Head of caudate nucleus (tissue), 42 donors: ENCODE results near the gene COPS3.
A peak's percentile ranks its signal among the peaks of the same experiment; 100 is the strongest.

ENCODE experiments used
- DNase-seq, 42 donors: peaks; one replicate each; pipeline versions ENCODE4 v3.0.0 to v3.0.0-alpha.2; 2020 to 2021; ENCODE audit warnings: mixed read lengths in 7 of 42
- intact Hi-C: fragments of 100-400 bp; cut with DNase I; formaldehyde crosslinking; loops from one replicate; pipeline ENCODE4 v1.15.0; 2022

The COPS3 gene

DNA sequence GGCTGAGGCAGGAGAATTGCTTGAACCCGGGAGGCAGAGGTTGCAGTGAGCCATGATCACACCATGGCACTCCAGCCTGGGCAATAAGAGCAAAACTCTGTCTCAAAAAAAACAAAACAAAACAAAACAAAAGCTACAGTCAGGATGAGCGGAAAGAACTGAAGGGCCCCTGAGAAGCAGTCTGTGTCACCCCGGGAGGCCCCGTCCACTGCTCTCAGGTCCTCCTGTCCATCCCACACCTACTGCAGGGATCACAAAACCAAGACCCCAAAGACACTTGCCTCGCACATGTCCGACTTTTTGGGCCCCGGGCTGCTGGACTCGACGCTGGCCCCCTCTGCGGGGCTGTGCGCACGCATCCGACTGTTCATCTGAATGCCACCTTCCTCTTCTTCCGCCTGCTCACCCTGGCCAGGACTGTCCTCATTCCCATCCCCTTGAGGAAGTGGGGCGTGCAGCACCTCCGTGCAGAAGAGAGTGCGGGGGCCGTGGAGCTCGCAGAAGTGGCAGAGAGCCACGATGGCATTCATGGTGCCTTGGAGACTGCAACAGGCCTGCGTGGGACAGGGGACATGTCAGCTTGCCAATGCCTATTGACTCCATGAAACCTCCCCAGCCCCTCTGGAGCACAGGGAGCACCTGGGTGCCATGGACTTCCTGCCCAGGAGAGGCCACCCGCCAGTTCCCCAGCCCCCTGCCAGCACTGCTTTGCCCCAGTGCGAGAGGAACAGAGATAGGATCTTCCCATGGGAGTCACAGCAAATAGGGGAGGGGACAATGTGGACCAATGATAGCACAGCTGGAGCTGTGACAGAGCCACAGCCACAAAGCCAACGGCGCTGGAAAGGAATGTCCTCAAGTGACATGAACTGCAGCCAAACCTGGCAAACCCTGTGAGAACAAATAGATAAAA is 53.2 kb downstream of the COPS3 start:
- DNase-seq: peak in 10 of 42 donors; percentile 22 to 66 (median 52)
- intact Hi-C loops: no loop called here

DNA sequence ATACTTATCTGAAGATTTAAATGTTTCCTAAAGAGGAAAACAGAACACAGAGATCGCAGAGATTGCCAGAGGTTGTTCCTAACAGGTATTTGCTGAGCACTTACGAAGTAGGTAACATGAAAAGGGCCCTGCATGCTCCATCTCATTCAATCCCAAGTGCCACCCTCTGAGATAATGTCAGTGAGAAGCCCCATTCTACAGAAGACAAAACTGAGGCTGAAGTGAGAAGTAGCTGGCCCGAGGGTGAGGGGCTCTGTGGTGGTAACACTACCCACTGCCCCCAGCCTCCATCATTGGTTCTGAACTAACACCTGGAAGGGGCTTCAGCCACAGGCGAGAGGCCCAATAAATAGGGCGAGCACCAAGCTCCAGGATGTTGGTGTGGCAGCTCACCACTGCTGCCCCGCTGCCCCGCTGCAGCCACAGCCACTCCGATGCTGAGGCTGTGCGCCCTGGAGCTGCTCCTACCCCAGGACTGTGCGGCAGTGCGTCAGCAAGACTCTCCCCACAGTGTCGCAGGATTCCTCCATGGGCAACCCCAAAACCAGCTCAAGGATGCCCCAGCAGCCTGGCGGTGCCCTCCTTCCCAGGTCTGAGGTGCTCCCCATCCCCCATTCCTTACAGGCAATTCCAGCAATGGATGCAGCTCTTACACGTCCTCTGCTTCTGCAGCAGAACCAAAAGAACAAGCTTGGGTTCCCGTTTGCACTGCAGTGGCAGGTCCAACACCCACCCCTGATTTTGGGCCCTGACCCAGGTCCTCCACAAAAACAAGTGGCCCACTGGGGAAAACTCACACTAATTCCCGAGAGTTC is 54.4 kb downstream of the COPS3 start:
- intact Hi-C loops: no loop called here
- DNase-seq: no peak

DNA sequence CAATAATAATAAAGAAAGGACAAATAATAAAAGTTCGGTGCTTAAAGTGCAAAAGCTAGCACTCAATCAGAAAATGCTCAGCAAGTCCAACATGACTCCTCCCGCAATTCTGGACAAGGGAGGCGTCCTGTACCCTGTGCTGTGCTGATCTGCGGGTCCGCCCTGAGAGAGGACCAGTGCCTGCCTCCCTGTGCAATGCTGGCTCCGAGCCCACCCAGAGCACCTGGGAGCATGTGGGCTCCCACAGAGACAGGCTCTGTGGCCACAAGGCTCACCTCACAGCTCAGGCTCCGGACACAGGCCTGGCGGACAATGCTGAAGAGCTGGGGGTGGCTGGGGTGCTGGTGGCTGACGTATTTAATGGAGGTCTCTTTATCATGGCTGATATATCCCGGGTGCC is 55.1 kb downstream of the COPS3 start:
- DNase-seq: no peak
- intact Hi-C loops: no loop called here

DNA sequence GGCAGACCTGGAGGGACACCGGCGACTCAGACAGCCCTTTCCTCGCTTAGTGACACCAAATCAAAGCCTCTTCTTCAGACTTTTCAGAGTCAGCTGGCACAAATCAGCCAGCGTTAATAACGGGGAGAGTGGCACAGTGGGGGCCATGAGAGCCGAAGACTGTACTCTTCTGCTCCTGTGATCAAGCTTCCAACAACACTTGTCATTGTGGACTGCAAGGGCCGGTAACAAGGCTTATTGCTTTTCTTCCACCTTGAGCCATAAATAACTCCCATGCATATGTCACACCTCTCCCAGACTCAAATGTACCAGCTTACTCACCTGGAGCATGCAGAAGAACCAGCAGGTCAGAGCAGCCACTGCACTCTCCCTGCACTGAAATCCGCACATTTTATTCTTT is 56.9 kb downstream of the COPS3 start:
- DNase-seq: no peak
- intact Hi-C loops: no loop called here

DNA sequence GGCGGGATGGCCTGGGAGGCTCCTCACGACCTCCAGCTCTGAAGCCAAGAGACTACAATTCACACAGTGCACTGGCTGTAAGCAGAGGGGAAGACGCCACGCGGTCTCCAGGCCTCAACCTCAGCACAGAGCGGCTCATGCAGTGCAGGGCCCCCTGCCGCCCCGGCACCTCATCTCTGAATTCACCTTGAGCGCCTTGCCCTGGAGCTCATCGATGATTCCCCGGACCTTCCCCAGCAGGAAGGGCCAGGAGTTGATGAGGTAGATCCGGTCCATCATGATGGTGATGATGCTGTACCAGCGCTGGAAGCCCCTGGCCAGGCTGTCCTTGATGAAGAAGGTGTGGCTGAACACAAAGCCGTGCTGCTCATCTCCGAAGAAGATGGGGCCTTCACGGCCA is 57.3 kb downstream of the COPS3 start:
- DNase-seq: no peak
- intact Hi-C loops: no loop called here

DNA sequence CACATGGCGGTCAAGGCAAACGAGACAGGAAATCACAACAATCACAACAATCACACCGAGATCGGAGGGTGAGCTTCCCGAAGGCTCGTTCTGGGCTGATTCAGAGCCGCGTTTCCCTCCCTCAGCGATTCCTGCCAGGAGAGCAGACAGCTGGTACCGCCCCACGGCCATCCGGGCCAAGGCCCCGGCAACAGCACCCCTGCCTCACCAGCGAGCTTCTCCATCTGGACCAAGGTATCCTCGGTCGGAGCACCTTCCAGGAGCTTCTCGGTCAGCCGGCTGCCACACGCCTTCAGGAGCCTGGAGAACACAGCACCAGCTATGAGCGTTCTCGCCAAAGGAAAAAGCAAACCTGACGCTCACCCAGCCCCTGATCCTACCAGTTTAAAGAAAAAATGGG is 59.7 kb downstream of the COPS3 start:
- intact Hi-C loops: no loop called here
- DNase-seq: peak in 1 of 42 donors; percentile 39

DNA sequence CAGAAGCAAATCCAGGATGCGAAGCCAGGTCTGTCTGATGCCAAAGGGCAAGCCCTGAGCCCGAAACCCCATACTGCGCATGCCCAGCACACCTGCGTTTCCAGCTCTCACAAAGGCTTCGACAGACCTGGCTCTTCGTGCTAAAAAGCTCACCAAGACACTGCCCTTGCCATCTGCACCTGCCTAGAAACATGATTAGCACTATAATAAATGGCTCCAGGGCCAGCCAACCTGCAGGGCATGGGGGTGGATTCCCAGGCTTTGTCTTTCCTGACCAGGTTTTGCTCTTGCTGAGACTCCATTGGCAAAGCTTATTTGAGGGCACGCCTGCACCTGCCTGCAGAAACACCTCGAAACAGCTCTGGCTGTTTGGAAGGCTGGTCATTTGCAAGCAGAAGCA is 60.5 kb downstream of the COPS3 start:
- no peak for DNase-seq
- intact Hi-C loops: no loop called here

DNA sequence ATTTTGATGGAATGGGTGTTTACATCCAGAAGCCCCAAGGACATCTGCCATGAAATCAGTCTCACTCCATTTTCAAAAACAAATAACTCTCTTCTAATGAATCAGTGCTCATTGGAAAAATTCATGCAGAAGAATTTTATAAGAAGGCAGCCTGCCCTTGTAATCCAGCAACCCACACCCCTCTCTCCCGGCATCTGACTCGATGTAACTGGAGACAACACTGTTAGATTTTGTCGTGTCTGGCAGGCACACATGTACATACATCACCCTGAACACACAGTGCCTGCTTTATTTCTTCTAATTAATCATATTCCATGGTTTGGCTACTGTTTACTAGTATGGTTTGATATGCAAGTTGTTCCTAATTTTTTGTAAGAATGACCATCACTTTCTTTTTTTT is 63.1 kb downstream of the COPS3 start:
- no peak for DNase-seq
- intact Hi-C loops: no loop called here

DNA sequence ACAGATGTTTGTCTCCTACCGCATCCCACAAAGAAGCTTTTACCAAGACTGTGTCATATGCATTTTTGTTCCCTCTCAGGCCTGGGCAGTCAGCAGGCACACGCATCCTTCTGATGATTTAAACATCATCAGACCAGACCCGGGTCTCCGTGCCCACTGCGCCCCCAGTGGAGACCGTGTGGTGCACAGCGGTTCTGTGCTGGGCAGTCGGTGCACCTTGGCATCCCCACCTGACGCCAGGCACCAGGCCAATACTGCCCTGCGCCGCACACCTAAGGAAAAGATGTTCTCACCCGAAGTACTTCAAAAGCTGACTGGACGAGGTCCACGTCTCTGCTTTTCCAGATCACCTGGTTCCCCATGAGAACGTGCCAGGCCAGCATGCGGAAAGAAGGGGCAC is 64.3 kb downstream of the COPS3 start:
- no peak for DNase-seq
- intact Hi-C loops: no loop called here

DNA sequence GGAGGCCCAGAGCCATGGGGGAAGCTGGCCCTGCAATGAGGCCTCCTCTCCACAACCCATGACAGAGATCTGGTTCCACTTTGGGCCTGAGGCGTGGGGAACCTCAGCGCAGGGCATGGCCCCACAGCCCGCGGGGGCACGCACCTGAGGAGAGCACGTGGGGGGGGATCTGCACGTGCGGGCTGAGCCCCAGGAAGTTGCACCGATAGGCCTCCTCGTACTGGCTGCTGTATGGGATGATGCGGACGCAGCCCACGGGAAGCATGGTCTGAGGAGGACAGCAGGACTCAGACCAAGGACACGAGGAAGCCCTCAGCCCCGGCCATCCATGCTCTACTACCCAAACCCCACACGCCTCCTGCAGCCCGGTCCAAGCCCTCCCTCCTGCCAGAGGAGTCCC is 64.8 kb downstream of the COPS3 start:
- intact Hi-C loops: no loop called here
- DNase-seq: no peak

DNA sequence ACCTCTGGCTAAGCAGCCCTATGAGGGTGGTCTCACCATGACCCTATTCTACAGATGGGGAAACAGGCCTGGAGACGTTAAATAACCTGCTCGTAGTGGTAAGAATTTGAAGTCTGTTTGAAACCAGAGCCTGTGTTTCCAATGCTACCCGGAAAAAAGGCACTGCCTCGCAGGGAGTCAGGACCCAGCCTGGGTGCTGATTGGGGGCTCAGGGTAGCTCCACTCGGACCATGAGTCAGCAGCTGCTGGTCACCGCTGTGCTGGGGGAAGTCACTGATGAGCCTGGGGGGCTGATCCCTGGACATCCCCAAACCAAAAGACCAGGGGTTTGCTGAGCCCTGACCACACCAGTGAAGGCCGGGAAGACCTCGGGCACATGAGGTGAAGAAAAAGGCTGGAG is 65.5 kb downstream of the COPS3 start:
- DNase-seq: no peak
- intact Hi-C loops: no loop called here

DNA sequence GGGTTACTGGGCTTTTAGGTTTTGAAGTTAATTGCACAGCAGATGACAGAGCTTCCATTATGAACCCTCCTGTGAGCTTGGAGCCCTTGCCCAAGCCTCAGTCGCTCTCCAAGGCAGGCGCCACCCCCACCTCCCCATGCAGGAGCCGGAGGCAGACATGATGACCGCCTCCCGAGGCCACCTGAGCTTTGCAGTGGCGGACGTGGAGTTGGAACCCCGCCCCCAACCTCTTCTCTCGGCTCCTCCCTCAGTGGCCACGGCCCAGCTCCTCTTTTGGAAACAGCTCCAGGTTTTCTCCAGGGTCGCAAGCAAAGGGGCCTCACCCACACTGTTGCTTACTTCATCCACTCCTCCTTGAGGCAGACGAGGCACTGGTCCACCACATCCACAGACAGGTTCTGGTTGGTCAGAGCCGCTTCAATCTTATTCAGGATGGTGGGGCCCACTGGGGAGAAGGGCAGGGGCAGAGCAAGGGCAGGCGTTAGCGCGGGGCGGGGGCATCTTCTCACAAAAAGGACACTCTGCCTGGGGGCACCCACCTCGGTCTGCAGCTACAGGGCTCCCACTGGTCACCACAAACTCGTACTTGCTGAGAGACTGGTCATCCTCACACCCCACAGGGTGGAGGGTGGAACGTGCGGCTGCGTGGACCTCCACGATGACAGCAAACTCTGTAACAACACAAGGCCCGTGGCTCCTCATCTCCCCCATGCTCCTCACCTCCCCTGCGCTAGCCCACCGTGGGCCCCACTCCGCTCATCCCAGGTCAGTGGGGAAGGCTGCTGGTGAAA is 66.2 kb downstream of the COPS3 start:
- intact Hi-C loops: no loop called here
- DNase-seq: no peak

DNA sequence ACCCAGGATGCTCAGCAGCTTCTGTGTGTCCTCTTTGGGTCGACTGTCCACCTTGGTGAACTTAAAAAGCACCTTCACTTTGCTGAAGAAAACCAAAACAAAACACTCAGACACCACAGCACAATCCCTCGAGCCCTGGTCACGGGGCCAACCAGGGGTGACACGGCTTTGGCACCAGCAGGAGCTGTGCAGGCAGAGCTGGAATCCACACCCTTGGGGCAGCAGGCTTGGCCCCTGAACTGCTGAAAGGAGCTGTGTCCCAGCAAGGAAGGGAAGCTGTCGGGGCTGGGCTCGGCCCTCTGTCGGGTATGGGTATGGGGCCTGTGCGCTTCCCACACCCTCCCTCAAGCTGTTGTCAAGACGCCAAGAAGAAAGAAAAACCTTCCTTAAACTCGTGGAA is 67.3 kb downstream of the COPS3 start:
- intact Hi-C loops: no loop called here
- no peak for DNase-seq

DNA sequence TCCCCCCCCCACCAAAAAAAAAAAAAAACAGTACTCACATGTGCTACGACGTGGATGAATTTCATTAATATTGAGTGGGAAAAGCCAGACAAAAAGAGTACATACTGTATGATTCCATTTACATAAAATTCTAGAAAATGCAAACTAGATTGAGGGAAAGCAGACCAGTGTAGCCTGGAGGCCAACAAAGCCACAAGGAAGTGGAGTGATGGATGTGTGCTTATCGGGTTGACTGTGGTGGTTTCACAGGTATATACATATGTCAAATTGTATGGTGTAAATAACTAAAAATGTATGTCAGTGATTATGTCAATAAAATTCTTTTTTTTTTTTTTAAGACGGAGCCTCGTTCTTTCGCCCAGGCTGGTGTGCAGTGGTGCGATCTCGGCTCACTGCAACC is 73.0 kb downstream of the COPS3 start:
- no peak for DNase-seq
- intact Hi-C loops: no loop called here

DNA sequence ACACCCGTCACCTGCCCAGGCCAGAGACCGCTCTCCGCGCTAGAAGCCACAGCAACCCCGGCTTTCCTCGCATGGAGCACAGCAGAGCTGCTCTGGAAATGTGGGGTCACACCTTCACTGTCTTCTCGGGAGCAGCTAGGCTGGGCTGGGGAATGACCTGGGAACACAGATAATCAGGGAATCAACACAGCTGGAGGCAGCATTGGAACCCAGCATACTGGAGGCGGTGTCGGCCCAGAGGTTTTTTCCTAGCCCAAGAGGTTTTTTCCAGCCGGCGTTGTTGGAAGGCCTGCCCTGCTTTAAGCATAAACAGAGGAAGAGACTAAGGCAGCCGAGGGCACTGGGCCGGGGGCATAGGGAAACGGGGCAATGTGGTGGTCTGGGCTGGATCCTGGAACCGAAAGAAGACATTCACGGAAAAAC is 74.1 kb downstream of the COPS3 start:
- intact Hi-C loops: no loop called here
- peak in 1 of 42 donors; percentile 72 for DNase-seq

DNA sequence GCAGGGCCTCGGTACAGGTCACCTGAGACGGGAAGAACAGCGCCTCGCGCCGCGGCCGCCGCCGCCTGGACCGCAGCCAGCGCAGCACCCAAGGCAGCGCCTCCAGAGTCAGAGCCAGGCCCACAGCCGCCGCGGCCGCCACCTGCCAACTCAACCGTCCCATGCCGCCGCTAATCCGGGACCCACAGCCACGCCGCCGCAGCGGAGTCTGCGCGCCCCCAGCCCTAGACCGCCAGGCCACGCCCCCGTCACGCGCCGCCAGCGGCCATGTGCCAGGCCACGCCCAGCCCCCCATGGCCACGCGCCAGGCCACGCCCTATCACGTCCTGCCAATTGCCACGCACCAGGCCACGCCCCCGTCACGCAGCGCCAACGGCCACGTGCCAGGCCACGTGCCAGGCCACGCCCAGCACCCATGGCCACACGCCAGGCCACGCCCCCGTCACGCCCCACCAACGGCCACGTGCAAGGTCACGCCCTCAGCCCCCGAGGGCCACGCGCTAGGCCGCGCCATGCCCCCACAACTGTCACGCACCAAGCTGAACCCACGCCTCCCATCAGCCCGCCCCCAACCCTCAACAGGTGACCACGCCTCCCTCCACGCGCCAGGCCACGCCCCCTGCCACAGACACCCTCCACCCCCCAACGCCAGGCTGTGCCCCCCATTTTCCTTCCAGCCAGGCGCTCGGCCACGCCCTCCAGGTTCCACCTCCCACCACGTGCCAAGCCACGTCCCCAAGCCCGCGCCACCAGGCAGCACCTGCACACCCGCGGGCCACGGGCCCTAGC is 74.7 kb downstream of the COPS3 start, which contains the start of gene PLD6:
TSS of gene PLD6 (minus strand) at position 210 of the 789 bp plus-strand sequence. CDS start at position 163, 47 bp downstream.
- intact Hi-C loops: no loop called here
- DNase-seq: peak; percentile 61 to 92 (median 80)

DNA sequence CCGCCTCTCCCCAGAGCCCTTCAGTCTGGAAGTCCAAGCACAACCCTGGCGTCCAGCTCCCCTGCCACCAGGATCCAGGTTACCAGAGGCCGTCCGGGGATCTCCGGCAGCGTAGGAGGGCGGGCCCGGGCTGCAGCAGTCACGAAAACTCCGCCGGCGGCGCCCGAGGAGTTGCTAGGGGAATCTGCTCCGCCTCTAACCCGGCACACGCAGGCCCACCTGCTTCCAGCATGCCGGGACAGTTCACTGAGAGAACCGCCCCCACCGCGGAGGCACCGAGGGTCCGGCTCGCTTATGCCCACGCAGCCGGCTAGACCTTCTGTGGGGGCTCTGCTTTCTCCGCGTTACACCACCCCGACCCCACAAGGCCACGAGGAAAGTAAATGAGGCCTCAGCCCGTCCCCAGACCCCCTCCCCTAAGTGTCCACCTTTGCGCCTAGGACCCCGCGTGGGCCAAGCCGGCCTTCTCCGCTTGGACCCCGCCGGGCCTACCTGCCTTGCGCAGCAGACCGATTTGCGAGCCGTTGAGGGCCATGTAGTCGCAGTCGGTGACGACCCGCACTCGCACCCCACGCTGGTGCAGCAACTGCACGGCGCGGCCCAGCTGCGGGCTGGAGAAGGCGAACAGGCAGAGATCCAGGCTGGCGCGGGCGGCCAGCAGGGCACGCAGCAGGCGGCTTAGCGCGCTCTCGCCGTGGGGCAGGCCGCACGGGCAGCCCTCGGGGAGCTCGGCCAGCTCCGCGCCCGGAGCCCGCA is 75.5 kb downstream of the COPS3 start:
- intact Hi-C loops: no loop called here
- DNase-seq: peak in 40 of 42 donors; percentile 41 to 82 (median 66)

DNA sequence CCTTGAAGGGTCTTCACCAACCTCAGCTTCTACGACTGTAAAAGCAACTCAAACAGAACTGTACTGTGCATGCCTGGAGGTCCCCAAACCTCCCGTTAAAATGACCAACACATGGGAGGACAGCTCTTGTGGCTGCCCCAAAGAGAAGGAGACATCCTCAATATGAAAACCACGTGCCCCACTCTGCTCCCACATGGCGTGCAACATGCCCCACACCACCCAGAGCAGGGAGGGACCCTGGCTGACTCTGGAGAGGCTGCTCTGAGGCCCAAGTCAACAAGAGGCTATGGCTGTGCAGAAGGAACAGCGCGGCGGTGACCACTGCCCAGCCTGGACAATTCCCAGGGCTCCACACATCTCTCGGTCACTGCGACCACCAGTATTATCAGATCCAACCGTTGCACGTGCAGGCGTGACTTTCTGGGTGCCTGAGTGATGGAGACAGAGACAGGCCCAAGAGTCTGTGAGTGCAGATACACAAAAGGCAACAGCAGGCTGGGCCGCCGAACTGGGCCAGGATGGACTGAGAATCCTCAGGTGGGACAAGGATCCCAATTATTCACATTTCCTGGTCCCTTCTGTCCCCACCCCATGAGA is 76.3 kb downstream of the COPS3 start:
- no peak for DNase-seq
- intact Hi-C loops: no loop called here
